ENCODE measurements around the gene TNK1.
"Not testable (repeated sequence)": the region's sequence is repeated elsewhere in the genome, so short reads cannot be mapped to it uniquely, and the experiment has no call there.

Gene TNK1

DNA sequence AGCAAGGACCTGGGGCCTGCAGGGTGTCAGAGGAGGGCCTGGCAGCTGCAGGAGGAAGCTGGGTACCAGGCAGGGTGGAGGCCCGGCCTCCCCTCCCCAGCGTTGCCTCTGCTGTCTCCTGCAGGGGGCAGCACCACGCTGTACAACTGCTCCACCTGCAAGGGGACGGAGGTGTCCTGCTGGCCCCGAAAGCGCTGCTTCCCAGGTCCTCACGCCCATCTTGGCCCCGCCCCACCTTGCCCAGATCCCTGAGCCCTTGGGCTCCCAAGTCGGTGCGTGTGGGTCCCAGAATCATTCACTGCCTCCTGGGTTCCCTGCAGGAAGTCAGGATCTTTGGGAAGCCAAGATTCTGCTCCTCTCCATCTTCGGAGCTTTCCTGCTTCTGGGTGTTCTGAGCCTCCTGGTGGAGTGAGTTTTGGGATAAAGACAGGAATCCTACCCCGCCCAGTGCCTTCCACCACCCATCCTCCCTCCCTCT lies 24.8 kb upstream of the TNK1 start:
- Histone ChIP-seq H3K27ac (ENCODE audit: low read depth, low read length) (no peak overlapping the region), H3K4me3 (ENCODE audit: low read depth in 1 of 2, low read length in 2 of 2) (no peak overlapping the region), H3K36me3 (ENCODE audit: insufficient read depth, low read length) (no peaks in the 10 kb centered on the region), H3K27me3 (ENCODE audit: control insufficient read depth in 1 of 2, insufficient read depth in 2 of 2, low read length in 2 of 2) (no peaks in the 10 kb centered on the region), H3K9ac (ENCODE audit: low read length) (no peak overlapping the region), H3K4me1 (ENCODE audit: insufficient read depth, low read length) (peaks cover 37% of the 10 kb centered on the region), H3K9me3 (ENCODE audit: low read length) (no peaks in the 10 kb centered on the region)

DNA sequence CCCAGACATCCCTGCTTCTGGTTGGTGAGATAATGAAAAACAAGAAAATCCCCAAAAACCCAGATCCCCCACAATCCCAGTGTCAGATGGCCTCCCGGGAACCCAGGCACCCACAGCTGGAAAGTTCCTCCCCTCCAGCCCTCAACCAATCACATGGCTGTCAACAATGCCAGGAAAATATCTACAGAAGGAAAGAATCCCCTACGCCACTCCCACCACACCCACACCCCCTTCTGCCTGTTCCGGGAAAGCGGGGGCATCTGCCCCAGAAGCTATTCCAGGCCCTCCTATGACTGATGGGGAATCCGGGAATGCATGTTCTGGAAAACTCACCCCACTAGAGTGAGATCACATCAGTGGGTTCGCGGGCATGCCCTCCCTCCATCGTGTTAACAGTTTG lies 24.1 kb upstream of the TNK1 start:
- Histone ChIP-seq H3K4me3 (ENCODE audit: low read depth in 1 of 2, low read length in 2 of 2) (no peak overlapping the region), H3K36me3 (ENCODE audit: insufficient read depth, low read length) (no peaks in the 10 kb centered on the region), H3K27me3 (ENCODE audit: control insufficient read depth in 1 of 2, insufficient read depth in 2 of 2, low read length in 2 of 2) (no peaks in the 10 kb centered on the region), H3K4me1 (ENCODE audit: insufficient read depth, low read length) (peaks cover 37% of the 10 kb centered on the region), H3K27ac (ENCODE audit: low read depth, low read length) (no peak overlapping the region), H3K9me3 (ENCODE audit: low read length) (no peaks in the 10 kb centered on the region), H3K9ac (ENCODE audit: low read length) (no peak overlapping the region)

DNA sequence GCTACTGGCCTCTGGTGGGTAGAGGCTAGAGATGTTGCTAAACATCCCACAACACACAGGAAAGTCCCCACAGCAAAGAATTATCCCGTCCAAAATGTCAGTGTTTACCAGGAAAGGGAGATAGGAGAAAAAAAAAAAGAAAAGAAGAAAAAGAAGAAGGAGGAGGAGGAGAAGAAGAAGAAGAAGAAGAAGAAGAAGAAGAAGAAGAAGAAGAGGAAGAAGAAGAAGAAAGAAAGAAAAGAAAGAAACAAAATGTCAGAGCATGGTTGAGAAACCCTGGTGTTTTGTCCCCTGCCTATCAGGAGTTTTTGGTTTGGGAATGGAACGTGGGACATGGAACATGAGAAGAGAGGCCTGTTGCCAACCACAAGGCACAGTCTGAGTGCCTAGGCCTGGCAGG lies 23.5 kb upstream of the TNK1 start:
- no peaks in the 10 kb centered on the region for H3K9me3 ChIP-seq (ENCODE audit: low read length)
- H3K4me3 ChIP-seq (ENCODE audit: low read depth in 1 of 2, low read length in 2 of 2), result no peak overlapping the region
- no peaks in the 10 kb centered on the region for H3K27me3 ChIP-seq (ENCODE audit: control insufficient read depth in 1 of 2, insufficient read depth in 2 of 2, low read length in 2 of 2)
- no peaks in the 10 kb centered on the region for H3K36me3 ChIP-seq (ENCODE audit: insufficient read depth, low read length)
- no peak overlapping the region for H3K9ac ChIP-seq (ENCODE audit: low read length)
- no peak overlapping the region for H3K27ac ChIP-seq (ENCODE audit: low read depth, low read length)
- peaks cover 37% of the 10 kb centered on the region for H3K4me1 ChIP-seq (ENCODE audit: insufficient read depth, low read length)

DNA sequence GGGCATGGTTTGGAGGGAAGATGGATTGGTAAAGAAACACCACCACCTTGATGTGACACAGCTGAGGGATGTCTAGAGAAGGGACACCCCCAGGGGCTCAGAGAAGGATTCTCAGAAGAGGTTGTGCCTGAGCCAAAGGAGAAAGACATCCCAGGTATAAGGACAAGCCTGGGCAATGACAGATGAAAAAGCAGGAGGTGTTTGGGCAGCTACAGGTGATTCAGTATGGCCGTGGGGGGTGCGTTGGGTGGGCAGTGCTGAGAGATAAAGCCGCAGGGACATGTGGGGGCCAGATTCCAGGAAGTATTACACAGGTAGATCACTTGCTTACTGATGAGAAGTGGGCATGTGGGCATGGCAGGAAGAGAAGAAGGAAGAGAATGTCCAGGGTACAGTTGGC lies 19.0 kb upstream of the TNK1 start:
- Histone ChIP-seq H3K27ac (ENCODE audit: low read depth, low read length) (no peak overlapping the region), H3K4me1 (ENCODE audit: insufficient read depth, low read length) (no peaks in the 10 kb centered on the region), H3K27me3 (ENCODE audit: control insufficient read depth in 1 of 2, insufficient read depth in 2 of 2, low read length in 2 of 2) (no peaks in the 10 kb centered on the region), H3K4me3 (ENCODE audit: low read depth in 1 of 2, low read length in 2 of 2) (no peak overlapping the region), H3K9ac (ENCODE audit: low read length) (no peak overlapping the region), H3K9me3 (ENCODE audit: low read length) (no peaks in the 10 kb centered on the region), H3K36me3 (ENCODE audit: insufficient read depth, low read length) (no peaks in the 10 kb centered on the region)

DNA sequence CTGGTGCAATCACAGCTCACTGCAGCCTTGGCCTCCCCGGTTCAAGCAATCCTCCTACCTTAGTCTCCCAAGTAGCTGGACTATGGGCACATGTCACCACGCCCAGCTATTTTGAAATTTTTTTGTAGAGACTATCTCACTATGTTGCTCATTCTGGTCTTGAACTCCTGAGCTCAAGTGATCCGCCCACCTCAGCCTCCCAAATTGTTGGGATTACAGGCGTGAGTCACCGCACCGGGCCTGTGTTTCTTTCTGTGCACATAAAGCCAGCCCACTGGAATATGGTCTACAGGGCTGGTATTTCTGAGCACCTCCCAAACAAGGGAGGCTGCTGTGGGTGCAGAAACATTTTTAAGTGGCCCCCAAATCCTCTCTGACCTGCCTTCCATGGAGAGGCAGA lies 17.6 kb upstream of the TNK1 start:
- Histone ChIP-seq H3K36me3 (ENCODE audit: insufficient read depth, low read length) (no peaks in the 10 kb centered on the region), H3K9me3 (ENCODE audit: low read length) (no peaks in the 10 kb centered on the region), H3K4me3 (ENCODE audit: low read depth in 1 of 2, low read length in 2 of 2) (no peak overlapping the region), H3K27me3 (ENCODE audit: control insufficient read depth in 1 of 2, insufficient read depth in 2 of 2, low read length in 2 of 2) (no peaks in the 10 kb centered on the region), H3K27ac (ENCODE audit: low read depth, low read length) (no peak overlapping the region), H3K4me1 (ENCODE audit: insufficient read depth, low read length) (no peaks in the 10 kb centered on the region), H3K9ac (ENCODE audit: low read length) (no peak overlapping the region)

DNA sequence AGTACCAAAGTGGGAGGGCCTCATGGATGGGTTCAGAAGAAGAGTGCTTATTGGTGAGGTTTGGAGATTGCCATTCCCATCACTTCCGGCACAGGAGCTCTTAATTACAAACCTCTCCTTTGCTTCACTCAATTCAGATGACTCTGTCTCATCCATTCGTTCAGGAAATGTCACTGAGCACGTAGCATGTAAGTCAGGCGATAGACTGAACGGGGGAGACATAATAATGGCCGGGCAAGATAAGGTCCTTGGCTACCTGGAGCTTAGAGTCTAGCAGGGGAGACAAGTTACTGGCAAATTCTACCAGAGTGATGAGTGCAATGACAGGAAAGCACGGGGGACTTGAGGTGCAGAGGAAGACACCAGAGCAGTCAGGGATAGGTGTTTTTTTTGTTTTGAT lies 14.9 kb upstream of the TNK1 start:
- not testable (repeated sequence) for H3K9ac ChIP-seq (ENCODE audit: low read length); H3K4me3 ChIP-seq (ENCODE audit: low read depth in 1 of 2, low read length in 2 of 2); H3K36me3 ChIP-seq (ENCODE audit: insufficient read depth, low read length); H3K4me1 ChIP-seq (ENCODE audit: insufficient read depth, low read length); H3K9me3 ChIP-seq (ENCODE audit: low read length); H3K27ac ChIP-seq (ENCODE audit: low read depth, low read length); H3K27me3 ChIP-seq (ENCODE audit: control insufficient read depth in 1 of 2, insufficient read depth in 2 of 2, low read length in 2 of 2)

DNA sequence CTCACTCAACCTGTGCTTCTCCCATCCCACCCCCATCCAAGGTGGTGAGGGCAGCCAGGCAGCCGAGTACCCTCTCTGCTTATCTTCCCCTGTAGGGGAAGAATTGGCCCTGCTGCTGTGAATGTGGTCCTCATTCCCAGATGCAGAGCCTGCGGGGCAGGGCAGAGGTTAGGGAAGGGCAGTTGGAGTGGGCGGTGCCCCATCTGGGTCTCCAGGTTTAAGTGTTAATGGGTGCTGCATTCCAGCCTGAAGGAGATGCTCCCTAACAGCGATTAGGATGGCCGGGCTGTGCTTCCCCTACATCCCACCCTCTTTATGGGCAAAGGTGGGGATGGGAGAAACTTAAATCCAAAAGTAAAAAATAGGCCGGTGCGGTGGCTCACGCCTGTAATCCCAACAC lies 13.8 kb upstream of the TNK1 start:
- Histone ChIP-seq H3K36me3 (ENCODE audit: insufficient read depth, low read length) (no peaks in the 10 kb centered on the region), H3K27ac (ENCODE audit: low read depth, low read length) (no peak overlapping the region), H3K4me1 (ENCODE audit: insufficient read depth, low read length) (no peaks in the 10 kb centered on the region), H3K4me3 (ENCODE audit: low read depth in 1 of 2, low read length in 2 of 2) (no peak overlapping the region), H3K9me3 (ENCODE audit: low read length) (no peaks in the 10 kb centered on the region), H3K9ac (ENCODE audit: low read length) (no peak overlapping the region), H3K27me3 (ENCODE audit: control insufficient read depth in 1 of 2, insufficient read depth in 2 of 2, low read length in 2 of 2) (no peaks in the 10 kb centered on the region)

DNA sequence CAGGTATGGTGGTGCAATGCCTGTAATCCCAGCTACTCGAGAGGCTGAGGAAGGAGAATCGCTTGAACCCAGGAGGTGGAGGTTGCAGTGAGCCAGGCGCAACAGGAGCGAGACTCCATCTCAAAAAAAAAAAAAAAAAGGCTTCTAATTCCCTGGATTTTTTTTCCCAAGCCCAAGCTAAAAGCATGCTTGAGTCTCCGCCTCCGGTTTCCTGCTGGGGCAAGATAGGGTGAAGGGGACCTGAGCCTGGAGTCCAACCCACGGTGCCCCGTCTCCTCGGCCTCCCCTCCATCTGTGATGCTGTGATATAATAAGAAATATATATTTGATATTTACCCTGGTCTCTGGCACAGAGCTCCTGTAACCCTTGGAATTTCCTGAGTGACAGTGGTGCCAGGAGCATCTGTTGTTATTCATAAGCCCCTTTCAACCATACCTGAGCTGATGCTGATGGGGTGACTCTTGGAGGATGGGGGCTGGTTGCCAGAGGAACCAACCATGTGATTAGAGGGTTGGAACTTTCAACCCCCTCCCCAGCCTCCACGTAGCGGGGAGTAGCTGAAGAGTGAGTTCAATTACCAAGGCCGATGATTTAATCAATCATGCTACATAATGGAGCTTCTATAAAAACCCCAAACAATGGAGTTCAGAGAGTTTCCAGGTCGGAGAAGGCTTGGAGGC lies 12.8 kb upstream of the TNK1 start:
- no peaks in the 10 kb centered on the region for H3K9me3 ChIP-seq (ENCODE audit: low read length)
- H3K27ac ChIP-seq (ENCODE audit: low read depth, low read length), result no peak overlapping the region
- no peaks in the 10 kb centered on the region for H3K36me3 ChIP-seq (ENCODE audit: insufficient read depth, low read length)
- H3K4me1 ChIP-seq (ENCODE audit: insufficient read depth, low read length), result no peaks in the 10 kb centered on the region
- H3K4me3 ChIP-seq (ENCODE audit: low read depth in 1 of 2, low read length in 2 of 2), result no peak overlapping the region
- no peak overlapping the region for H3K9ac ChIP-seq (ENCODE audit: low read length)
- H3K27me3 ChIP-seq (ENCODE audit: control insufficient read depth in 1 of 2, insufficient read depth in 2 of 2, low read length in 2 of 2), result no peaks in the 10 kb centered on the region

DNA sequence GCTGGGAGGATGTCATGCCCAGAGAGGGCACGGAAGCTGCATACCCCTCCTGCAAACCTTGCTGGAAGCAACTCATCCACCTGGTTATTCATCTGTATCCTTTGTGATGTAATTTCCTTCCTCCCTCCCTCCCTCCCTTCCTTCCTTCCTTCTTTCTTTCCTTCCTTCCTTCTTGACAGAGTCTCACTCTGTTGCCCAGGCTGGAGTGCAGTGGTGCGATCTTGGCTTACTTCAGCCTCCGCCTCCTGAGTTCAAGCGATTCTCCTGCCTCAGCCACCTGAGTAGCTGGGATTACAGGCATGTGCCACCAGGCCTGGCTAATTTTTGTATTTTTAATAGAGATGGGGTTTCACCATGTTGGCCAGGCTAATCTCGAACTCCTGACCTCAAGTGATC lies 12.3 kb upstream of the TNK1 start:
- not testable (repeated sequence) for H3K36me3 ChIP-seq (ENCODE audit: insufficient read depth, low read length); H3K27ac ChIP-seq (ENCODE audit: low read depth, low read length); H3K27me3 ChIP-seq (ENCODE audit: control insufficient read depth in 1 of 2, insufficient read depth in 2 of 2, low read length in 2 of 2); H3K9me3 ChIP-seq (ENCODE audit: low read length); H3K4me1 ChIP-seq (ENCODE audit: insufficient read depth, low read length); H3K4me3 ChIP-seq (ENCODE audit: low read depth in 1 of 2, low read length in 2 of 2); H3K9ac ChIP-seq (ENCODE audit: low read length)

DNA sequence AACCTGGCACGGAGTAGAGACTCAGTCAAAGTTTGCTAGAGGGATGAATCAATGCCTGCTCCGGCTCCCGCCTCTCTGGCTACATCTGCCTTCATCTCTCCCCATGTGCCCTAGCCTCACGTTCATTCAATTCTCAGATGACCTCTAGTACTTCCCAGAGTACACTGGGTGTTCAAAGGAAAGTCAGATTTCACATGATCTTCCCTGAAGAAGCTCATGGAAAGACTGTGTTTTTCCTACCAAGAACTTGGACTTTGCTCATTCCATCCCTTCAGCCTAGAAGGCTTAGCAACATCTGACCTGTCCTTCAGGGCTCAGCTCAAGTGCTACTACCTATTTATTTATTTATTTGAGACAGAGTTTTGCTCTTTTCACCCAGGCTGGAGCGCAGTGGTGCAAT lies 11.1 kb upstream of the TNK1 start:
- no peak overlapping the region for H3K9ac ChIP-seq (ENCODE audit: low read length)
- no peaks in the 10 kb centered on the region for H3K4me1 ChIP-seq (ENCODE audit: insufficient read depth, low read length)
- H3K27me3 ChIP-seq (ENCODE audit: control insufficient read depth in 1 of 2, insufficient read depth in 2 of 2, low read length in 2 of 2), result no peaks in the 10 kb centered on the region
- H3K4me3 ChIP-seq (ENCODE audit: low read depth in 1 of 2, low read length in 2 of 2), result no peak overlapping the region
- no peak overlapping the region for H3K27ac ChIP-seq (ENCODE audit: low read depth, low read length)
- H3K36me3 ChIP-seq (ENCODE audit: insufficient read depth, low read length), result no peaks in the 10 kb centered on the region
- no peaks in the 10 kb centered on the region for H3K9me3 ChIP-seq (ENCODE audit: low read length)

DNA sequence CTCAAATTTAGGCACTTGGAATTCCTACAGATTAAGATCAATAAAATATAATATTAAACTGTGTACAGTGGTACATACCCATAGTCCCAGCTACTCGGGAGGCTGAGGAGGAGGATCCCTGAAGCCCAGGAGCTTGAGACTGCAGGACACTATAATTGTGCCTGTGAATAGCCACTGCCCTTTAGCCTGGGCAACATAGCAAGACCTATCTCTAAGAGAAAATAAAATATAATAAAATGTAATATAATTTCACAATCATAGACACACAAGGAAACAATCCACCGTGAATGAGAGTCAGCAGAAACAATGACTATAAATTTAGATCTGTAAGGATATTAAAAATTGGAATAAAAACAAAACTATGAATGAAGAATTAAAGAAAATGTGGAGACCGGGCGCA lies 10.0 kb upstream of the TNK1 start:
- no peaks in the 10 kb centered on the region for H3K36me3 ChIP-seq (ENCODE audit: insufficient read depth, low read length)
- H3K9me3 ChIP-seq (ENCODE audit: low read length), result no peaks in the 10 kb centered on the region
- H3K27ac ChIP-seq (ENCODE audit: low read depth, low read length), result no peak overlapping the region
- H3K9ac ChIP-seq (ENCODE audit: low read length), result no peak overlapping the region
- no peaks in the 10 kb centered on the region for H3K4me1 ChIP-seq (ENCODE audit: insufficient read depth, low read length)
- H3K4me3 ChIP-seq (ENCODE audit: low read depth in 1 of 2, low read length in 2 of 2), result no peak overlapping the region
- H3K27me3 ChIP-seq (ENCODE audit: control insufficient read depth in 1 of 2, insufficient read depth in 2 of 2, low read length in 2 of 2), result no peaks in the 10 kb centered on the region

DNA sequence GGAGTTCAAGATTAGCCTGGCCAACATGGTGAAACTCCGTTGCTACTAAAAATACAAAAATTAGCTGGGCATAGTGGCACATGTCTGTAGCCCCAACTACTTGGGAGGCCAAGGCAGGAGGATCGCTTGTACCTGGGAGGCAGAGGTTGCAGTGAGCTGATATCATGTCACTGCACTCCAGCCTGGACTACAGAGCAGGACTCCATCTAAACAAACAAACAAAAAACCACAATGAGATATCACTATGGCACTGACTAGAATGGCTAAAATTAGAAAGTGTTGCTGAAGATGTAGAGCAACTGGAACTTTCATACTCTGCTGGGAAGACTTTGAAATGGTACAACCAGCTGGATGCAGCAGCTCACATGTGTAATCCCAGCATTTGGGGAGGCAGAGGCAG lies 6.5 kb upstream of the TNK1 start:
- Histone ChIP-seq H3K27ac (ENCODE audit: low read depth, low read length) (no peak overlapping the region), H3K9me3 (ENCODE audit: low read length) (no peaks in the 10 kb centered on the region), H3K9ac (ENCODE audit: low read length) (no peak overlapping the region), H3K4me1 (ENCODE audit: insufficient read depth, low read length) (no peaks in the 10 kb centered on the region), H3K4me3 (ENCODE audit: low read depth in 1 of 2, low read length in 2 of 2) (no peak overlapping the region), H3K27me3 (ENCODE audit: control insufficient read depth in 1 of 2, insufficient read depth in 2 of 2, low read length in 2 of 2) (no peaks in the 10 kb centered on the region), H3K36me3 (ENCODE audit: insufficient read depth, low read length) (no peaks in the 10 kb centered on the region)
